GM12872 (cell line): ENCODE results near the gene CASP7.

ENCODE experiments used
- TF ChIP-seq, protein P1 (sequence below): IDR thresholded peaks from 3 replicates; pipeline ENCODE4 v1.5.1; 2011; ENCODE audit warnings: low read depth, mild to moderate bottlenecking, low read length, moderate library complexity; ENCODE audit not compliant: insufficient read depth

Gene CASP7

DNA sequence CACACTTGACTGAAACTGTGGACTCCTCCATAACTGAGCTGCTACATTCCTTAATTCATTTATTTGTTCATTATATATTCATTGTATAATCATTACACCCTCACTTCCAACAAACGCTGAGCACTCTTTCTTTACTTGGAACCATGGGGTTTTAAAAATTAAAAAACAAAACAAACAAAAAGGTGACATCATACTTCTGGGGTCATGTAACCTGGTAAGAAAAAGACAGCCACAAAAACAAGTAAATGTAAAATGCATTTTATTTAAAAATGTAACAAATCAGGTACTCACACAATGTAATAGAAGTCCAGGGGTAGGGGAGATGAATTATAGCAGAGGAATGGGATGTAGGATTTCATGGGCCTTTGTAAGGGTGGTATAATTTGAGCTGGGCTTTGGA, 96.8 kb downstream of the CASP7 start:
- TF ChIP-seq, protein P1, sequence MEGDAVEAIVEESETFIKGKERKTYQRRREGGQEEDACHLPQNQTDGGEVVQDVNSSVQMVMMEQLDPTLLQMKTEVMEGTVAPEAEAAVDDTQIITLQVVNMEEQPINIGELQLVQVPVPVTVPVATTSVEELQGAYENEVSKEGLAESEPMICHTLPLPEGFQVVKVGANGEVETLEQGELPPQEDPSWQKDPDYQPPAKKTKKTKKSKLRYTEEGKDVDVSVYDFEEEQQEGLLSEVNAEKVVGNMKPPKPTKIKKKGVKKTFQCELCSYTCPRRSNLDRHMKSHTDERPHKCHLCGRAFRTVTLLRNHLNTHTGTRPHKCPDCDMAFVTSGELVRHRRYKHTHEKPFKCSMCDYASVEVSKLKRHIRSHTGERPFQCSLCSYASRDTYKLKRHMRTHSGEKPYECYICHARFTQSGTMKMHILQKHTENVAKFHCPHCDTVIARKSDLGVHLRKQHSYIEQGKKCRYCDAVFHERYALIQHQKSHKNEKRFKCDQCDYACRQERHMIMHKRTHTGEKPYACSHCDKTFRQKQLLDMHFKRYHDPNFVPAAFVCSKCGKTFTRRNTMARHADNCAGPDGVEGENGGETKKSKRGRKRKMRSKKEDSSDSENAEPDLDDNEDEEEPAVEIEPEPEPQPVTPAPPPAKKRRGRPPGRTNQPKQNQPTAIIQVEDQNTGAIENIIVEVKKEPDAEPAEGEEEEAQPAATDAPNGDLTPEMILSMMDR = no peak
